ENCODE measurements around the gene LRRC23. TPM values are rescaled to one million over a fixed set of nuclear protein-coding genes. Genes with fewer than 3 reads are reported as not detected.

Gene LRRC23
- total and polyA plus RNA-seq, 2 of the 13 experiments (the other 11 are each of a cell fraction or from before 2014, with no cell fraction given): 6.0 to 7.8 TPM

DNA sequence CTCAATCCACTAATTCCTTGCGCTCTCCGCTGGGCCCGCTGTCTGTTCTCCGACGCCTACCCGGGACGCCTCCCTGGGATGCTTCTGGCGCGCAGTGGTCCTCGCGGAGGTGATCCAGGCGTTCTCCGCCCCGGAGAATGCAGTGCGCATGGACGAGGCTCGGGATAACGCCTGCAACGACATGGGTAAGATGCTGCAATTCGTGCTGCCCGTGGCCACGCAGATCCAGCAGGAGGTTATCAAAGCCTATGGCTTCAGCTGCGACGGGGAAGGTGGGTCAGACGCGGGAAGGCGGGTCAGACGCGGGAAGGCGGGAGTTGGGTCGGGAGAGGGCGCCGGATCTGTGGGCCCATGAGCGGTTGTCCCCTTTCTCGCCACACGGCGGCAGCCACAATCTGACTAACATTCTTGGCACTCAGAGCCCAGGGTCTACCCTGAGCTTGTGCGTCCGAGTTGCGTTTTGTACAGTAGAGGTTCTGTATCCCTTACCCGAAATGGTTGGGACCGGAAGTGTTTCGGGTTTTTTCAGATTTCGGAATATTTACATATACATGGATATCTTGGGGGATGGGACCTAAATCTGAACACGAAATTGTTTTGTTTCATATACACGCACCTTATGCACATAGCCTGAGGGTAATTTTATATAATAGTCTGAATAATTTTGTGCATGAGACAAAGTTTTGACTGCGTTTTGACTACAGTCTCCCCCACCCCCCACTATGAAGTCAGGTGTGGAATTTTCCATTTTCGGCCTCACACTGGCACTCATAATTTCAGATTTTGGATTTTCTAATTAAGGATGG is 40.0 kb downstream of the LRRC23 start (continued):
- TF ChIP-seq ZNF609 (CRISPR knock-in tag; IDR thresholded peaks at IDR 0.05; ENCODE audit: borderline replicate concordance) (no peak; the same call in 1 of the 2 replicates), KLF6 (CRISPR knock-in tag; IDR thresholded peaks at IDR 0.05) (no peak), RARA (CRISPR knock-in tag; IDR thresholded peaks at IDR 0.05) (0 out of 2 replicates have a peak, but pooled peaks have one; percentile 44)

GRCh38 chr12:6945613-6946012 is 41.0 kb downstream of the LRRC23 start:
- FAIRE-seq (no peak), ATAC-seq (no peak), DNase-seq (ENCODE audit: low spot score) (no peak)
- in situ Hi-C loops (cut with HindIII; ENCODE audit: extremely low pct_ligation_motif_present, low pct_unique_long_range_greater_than_20kb): loop anchor here (10.0 kb wide), 1 partner anchor 169 kb away; no protein-coding TSS in a partner anchor
- H3K4me3 ChIP-seq (replicated peaks in 1 of 3; ENCODE audit: insufficient read depth in 1 of 3, low read depth in 2 of 3, low read length in 3 of 3): peak overlapping the region; percentile 52 to 89 (median 61)
- no peaks in the 10 kb centered on the region for H3K9me3 ChIP-seq (ENCODE audit: low read length)
- H3K4me1 ChIP-seq (ENCODE audit: insufficient read depth, low read length): peaks cover 38% of the 10 kb centered on the region
- H4K20me1 ChIP-seq (ENCODE audit: insufficient read depth, low read length): no peaks in the 10 kb centered on the region
- no peak overlapping the region for H2AFZ ChIP-seq (ENCODE audit: low read length)
- peaks cover 0 to 2% of the 10 kb centered on the region in 2 experiments; a peak in 1 of 5 replicates for H3K36me3 ChIP-seq (replicated peaks in 1 of 2; ENCODE audit: control insufficient read depth in 1 of 2, insufficient read depth in 2 of 2, low read length in 2 of 2)
- H3K27me3 ChIP-seq (ENCODE audit: control insufficient read depth in 1 of 2, insufficient read depth in 2 of 2, low read length in 2 of 2): no peaks in the 10 kb centered on the region
- ChIA-PET POLR2A (interaction anchor here (0.7 to 5.2 kb wide), 32 partner anchors 8 to 562 kb away, joined by 3 to 180 read pairs (median 8); partner anchors contain the start of genes C1R, C1RL, C1S and CDCA3), CTCF (ENCODE audit: low intra/inter-chr PET ratio, low total read pairs) (interaction anchor here (1.1 to 2.1 kb wide), 3 partner anchors 16 to 97 kb away, joined by 5 to 6 read pairs (median 5); no protein-coding TSS in a partner anchor)
- BruUV-seq (replicated peaks): no TSS peak
- peak overlapping the region; percentile 92 for H3K4me2 ChIP-seq (ENCODE audit: low read depth, low read length)
- 82% methylated on average over 6 of the region's 11 CpGs for WGBS (ENCODE audit: low lambda C conversion rate)
- no peaks in the 10 kb centered on the region for H3K79me2 ChIP-seq (ENCODE audit: insufficient read depth, low read length)
- H3K27ac ChIP-seq (ENCODE audit: extremely low read length, insufficient read depth, low read length): peak overlapping the region; percentile 73
- peak overlapping the region; percentile 69 for H3K9ac ChIP-seq (ENCODE audit: insufficient read depth, low read depth, low read length)
- intact Hi-C loops (cut with micrococcal nuclease; ENCODE audit: unreplicated experiment): loop anchor here (1.0 kb wide), 1 partner anchor 17 kb away; no protein-coding TSS in a partner anchor
- TF ChIP-seq ZNF333 (CRISPR knock-in tag; IDR thresholded peaks at IDR 0.05; ENCODE audit: borderline replicate concordance) (peak; percentile 82; the same call in 1 of the 2 replicates), HNRNPL (IDR thresholded peaks at IDR 0.05; ENCODE audit: low read depth, low read length) (0 out of 2 replicates have a peak, but pooled peaks have one; percentile 6), ZKSCAN8 (CRISPR knock-in tag; IDR thresholded peaks at IDR 0.05; ENCODE audit: borderline replicate concordance) (no peak), SIN3A (IDR thresholded peaks at IDR 0.05; ENCODE audit: borderline replicate concordance, low read depth, low read length) (no peak), ZNF841 (CRISPR knock-in tag; IDR thresholded peaks at IDR 0.05; ENCODE audit: borderline replicate concordance) (no peak), ZNF138 (CRISPR knock-in tag; IDR thresholded peaks at IDR 0.05; ENCODE audit: low read depth) (no peak), ZNF776 (CRISPR knock-in tag; IDR thresholded peaks at IDR 0.05) (0 out of 2 replicates have a peak, but pooled peaks have one; percentile 24), TCF12 (IDR thresholded peaks at IDR 0.05) (no peak), TCF12 (CRISPR knock-in tag; IDR thresholded peaks at IDR 0.05) (peak; percentile 56), NCOA1 (CRISPR knock-in tag; IDR thresholded peaks at IDR 0.05) (0 out of 2 replicates have a peak, but pooled peaks have one; percentile 4), ZFP41 (CRISPR knock-in tag; IDR thresholded peaks at IDR 0.05; ENCODE audit: borderline replicate concordance) (peak; percentile 26; the same call in 1 of the 2 replicates), XRCC5 (optimal IDR thresholded peaks at IDR 0.05; ENCODE audit: low read length) (no peak), ZNF550 (CRISPR knock-in tag; IDR thresholded peaks at IDR 0.05; ENCODE audit: borderline replicate concordance) (0 out of 2 replicates have a peak, but pooled peaks have one; percentile 41)
- TF ChIP-seq, protein P1, sequence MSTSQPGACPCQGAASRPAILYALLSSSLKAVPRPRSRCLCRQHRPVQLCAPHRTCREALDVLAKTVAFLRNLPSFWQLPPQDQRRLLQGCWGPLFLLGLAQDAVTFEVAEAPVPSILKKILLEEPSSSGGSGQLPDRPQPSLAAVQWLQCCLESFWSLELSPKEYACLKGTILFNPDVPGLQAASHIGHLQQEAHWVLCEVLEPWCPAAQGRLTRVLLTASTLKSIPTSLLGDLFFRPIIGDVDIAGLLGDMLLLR (CRISPR knock-in tag; IDR thresholded peaks at IDR 0.05): peak; percentile 76
